Limb (tissue), 2 donors: ENCODE measurements around the gene JPH3.
A peak's percentile ranks its signal among the peaks of the same experiment; 100 is the strongest.

Experiments
- DNase-seq, 2 donors: peaks; one replicate each; pipeline ENCODE4 v3.0.0-alpha.2; 2016; ENCODE audit errors: extremely low spot score in 2 of 2

JPH3 gene

DNA sequence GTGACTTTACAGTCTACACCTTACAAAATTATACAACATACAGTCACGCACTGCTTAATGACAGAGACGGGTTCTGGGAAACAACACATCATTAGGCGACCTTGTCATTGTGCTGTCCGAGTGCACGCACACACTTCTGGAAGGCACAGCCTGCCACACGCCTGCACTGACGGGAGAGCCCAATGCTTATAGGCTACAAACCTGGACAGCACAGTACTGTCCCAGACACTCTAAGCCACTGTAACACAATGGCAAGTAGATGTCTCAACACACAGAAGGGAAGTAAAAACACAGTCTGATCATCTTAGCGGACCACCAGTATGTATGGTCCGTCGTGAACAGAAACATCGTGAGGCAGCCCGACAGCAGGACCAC lies 133.7 kb downstream of the JPH3 start:
- DNase-seq, result no peak

DNA sequence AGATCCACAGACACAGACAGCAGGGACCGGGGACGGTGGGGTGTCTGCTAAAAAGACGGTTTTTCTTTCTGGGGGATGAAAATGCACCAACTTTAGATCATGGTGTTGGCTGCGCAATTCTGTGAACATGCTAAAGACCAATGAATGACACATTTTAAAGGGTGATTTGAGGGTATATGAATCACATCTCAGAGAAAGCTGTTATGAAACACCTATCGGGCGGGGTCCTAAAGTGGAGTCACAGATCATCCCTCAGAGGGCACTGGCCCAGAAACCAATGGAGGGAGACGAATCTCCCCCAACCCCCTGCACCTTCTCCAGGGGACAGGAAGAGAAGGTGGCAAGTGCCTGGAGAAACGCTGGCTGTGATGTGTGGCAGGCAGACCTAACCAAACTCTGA lies 137.5 kb downstream of the JPH3 start:
- no peak for DNase-seq

DNA sequence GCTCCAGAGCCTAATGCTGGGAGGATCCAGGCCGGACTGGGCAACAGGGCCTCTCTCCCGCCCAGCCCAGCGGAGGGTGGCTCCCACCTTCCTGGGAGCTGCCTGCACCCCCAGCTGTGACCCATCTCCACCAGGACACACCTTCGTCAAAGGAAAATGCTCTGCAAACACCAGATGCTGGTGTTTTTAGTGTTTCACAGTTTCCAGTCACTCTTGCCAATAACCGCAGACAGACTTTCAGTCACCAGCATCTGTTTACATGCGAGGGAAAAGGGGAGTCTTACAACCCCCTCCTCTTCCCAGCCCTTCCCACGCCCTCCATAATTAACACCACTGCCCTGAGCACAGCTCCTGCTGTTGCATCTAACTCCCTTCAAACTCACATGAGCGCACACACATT lies 138.1 kb downstream of the JPH3 start:
- DNase-seq, result peak in 1 of 2 donors; percentile 28

DNA sequence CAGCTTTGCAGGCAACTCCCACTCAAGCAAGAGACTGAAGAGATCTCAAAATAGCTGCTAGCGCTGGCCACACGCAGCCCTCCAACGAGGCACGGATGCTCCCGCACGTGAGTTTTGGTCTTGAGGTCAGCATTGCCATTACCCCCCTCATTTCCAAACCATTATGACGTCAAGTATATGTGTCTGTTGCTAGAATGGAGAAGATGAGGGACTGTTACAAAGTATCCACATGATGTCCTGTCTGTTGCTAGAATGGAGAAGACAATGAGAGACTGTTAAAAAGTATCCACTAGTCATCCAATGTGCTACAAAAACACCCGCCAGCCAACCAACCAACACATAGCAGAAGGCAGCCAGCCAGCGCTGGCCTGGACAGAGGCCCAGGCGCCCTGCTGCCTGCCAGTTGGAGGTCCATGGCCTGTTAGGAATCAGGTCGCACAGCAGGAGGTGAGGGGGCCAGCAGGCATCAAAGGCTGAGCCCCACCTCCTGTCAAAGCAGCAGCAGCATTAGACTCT lies 138.7 kb downstream of the JPH3 start:
- DNase-seq, result peak in 1 of 2 donors; percentile 31

DNA sequence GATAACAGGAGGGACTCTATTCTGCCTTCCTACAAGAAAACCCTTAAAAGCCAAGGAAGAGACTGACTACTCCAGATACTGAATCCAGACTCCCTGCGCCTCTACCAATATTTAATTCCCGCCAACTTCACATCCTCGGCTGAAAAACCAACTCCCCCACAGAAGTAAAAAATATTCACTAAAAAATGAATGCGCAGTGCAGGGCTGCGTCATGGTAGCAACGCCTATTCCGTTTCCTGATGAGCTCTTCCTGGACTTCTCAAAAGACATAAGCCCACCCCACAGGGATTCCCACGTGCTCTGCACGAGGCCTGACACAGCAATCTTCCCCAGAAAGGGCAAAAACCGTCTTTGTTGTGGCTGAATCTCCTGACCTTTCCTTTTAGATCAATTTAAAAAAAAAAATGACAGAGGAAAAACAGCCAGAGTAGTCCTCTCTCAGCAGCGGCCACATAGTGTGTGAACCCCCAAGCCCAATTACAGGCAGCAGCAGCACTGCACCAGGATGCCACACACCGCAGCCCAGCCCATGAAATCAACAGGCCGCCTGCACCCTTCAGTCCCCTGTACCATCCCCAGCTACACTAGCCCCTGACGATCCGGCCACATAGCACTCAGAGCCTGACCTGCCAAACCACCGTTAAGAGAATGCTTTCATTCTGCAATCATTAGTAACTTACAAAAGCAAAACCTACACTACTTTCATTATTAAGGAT lies 139.6 kb downstream of the JPH3 start:
- no peak for DNase-seq

DNA sequence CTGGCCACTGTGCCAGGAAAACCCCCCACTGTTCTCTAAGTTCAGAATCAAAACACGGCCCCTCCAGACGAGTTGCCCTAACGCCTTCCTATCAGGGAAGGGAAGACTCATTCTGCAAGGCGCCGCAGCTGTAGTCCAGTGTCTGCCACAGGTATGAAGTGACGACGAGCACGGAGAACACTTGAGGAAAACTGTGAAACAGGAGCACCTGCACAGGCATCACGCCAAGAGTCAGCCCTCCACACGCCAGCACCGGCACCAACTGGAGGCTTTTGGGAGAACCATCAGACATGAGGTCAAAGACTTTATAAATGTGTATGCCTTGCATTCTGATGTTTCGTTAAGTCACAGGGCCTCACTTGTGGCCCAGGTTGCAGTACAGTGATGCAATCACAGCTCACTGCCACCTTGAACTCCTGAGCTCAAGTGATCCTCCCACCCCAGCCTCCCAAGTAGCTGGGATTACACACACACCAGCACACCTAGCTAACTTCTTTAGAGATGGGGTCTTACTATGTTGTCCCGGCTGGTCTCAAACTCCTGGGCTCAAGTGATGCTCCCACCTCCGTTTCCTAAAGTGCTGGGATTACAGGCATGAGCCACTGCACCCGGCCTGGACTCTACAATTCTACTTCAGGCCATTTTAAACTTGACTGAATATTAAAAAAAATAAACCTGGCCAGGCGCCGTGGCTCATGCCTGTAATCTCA lies 140.6 kb downstream of the JPH3 start:
- DNase-seq, result no peak

DNA sequence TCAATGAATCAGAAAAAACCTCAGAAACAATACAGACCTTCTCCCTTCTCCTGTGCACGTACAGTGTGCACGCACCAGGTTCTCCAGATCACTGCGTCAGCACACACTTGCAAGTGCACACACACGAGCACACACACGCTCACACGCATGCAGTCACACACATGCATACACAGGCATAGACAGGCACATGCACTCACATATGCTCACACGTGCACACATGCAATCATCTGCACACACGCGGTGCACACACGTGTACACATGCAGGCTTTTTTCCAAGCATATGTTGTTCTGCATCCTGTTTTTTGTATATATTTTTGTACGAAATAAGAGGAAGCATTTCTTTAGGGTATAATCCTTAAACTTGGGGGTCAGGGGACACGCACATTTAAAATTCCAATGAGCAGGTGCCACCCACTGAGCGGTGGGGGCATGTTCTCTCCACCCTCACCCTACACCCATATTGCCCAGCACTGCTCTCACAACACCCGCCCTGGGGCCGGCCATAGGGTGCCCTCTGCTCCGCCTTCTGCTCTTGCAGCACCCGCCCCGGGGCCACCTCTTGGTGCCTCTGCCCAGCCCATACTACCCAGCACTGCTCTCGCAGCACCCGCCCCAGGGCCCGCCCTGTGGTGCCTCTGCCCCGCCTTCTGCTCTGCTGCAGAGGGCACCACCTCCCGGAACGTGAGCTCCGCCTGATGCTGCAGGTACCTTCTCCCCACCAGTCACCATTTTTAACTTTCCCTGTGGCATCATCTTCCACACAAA lies 142.6 kb downstream of the JPH3 start:
- DNase-seq, result no peak

DNA sequence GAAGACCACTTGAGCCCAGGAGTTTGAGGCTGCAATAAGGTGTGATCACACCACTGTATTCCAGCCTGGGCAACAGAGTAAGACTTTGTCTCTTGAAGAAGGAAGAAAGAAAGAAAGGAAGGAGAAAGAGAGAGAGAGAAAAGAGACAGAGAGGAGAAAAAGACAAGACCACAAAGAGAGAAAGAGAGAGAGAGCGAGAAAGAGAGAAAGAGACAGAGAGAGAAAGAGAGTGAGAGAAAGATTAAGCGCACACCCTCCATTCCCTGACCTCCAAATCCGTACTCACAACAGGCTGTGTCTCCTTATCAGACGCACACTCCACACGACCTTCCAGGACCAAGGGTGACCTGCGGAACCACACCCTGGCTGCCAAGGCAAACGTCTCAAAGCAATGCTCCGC lies 143.9 kb downstream of the JPH3 start:
- no peak for DNase-seq
